H1 (cell line): ENCODE results near the gene TTLL1. TPM values are rescaled to one million over a fixed set of nuclear protein-coding genes. Genes with fewer than 3 reads are reported as not detected.

Experiments used
- CTCF ChIA-PET: fragments of 300-600 bp; sonication (Branson Sonifier 250); formaldehyde crosslinking; loops from one replicate; lab custom pipeline; 2021; ENCODE audit not compliant: partially characterized antibody; lab: Charles Lee
- POLR2A ChIA-PET: fragments of 300-600 bp; sonication (Branson Sonifier 250); formaldehyde crosslinking; loops from one replicate; lab custom pipeline; 2021; ENCODE audit warnings: inconsistent platforms; ENCODE audit not compliant: partially characterized antibody; lab: Charles Lee
- DNase-seq, 2 experiments: peaks; one replicate each; pipeline versions ENCODE4 v3.0.0 to v3.0.0-alpha.2; 2010 to 2022; ENCODE audit warnings: low spot score in 2 of 2, low read depth in 1 of 2, mixed read lengths in 1 of 2
- FAIRE-seq: peaks from 2 replicates; lab custom pipeline; 2011; peaks lifted over from hg19 to GRCh38; lab: Jason Lieb, UNC
- H2AFZ ChIP-seq: 2 replicates; pipeline ENCODE4 v1.8.1; 2012; ENCODE audit warnings: low read length, inconsistent platforms
- H2AK5ac ChIP-seq: 2 replicates; pipeline ENCODE4 v1.6.1; 2013; ENCODE audit warnings: low read depth, low read length
- H2BK120ac ChIP-seq: replicated peaks from 2 replicates; pipeline ENCODE3; 2013; ENCODE audit warnings: low read depth, low read length, inconsistent platforms
- H2BK12ac ChIP-seq: 2 replicates; pipeline ENCODE4 v1.6.1; 2013; ENCODE audit warnings: low read depth, low read length
- H2BK15ac ChIP-seq: 2 replicates; pipeline ENCODE4 v1.6.1; 2013; ENCODE audit warnings: low read length
- H2BK20ac ChIP-seq: 2 replicates; pipeline ENCODE4 v1.6.1; 2013; ENCODE audit warnings: low read length
- H2BK5ac ChIP-seq: 2 replicates; pipeline ENCODE4 v1.6.1; 2013; ENCODE audit warnings: low read depth, low read length
- H3K14ac ChIP-seq: 2 replicates; pipeline ENCODE4 v1.6.1; 2013; ENCODE audit warnings: inconsistent platforms; ENCODE audit not compliant: insufficient read length
- H3K18ac ChIP-seq: 2 replicates; pipeline ENCODE4 v1.6.1; 2013; ENCODE audit warnings: low read length; ENCODE audit errors: extremely low read depth
- H3K23ac ChIP-seq: 2 replicates; pipeline ENCODE4 v1.6.1; 2013; ENCODE audit warnings: inconsistent platforms; ENCODE audit not compliant: insufficient read length
- H3K23me2 ChIP-seq: 2 replicates; pipeline ENCODE4 v1.6.1; 2013; ENCODE audit warnings: low read depth, low read length
- H3K27ac ChIP-seq: 2 replicates; pipeline ENCODE4 v1.6.1; 2011; ENCODE audit warnings: low read depth, low read length, inconsistent platforms
- H3K27me3 ChIP-seq, 4 experiments: replicated peaks in 1 of 4; 1 replicate in 1 of 4; 2 replicates in 3 of 4; pipeline versions ENCODE4 v1.6.1 to v1.8.1; 2011 to 2013; ENCODE audit warnings: low read length in 3 of 4, mild to moderate bottlenecking in 3 of 4, inconsistent platforms in 2 of 4, mixed read lengths in 2 of 4, moderate library complexity in 1 of 4; ENCODE audit not compliant: control insufficient read depth in 3 of 4, insufficient read depth in 3 of 4; ENCODE audit errors: extremely low read depth in 1 of 4
- H3K36me3 ChIP-seq, 4 experiments: 2 replicates each; pipeline versions ENCODE4 v1.6.1 to v1.8.1; 2011 to 2013; ENCODE audit warnings: mild to moderate bottlenecking in 4 of 4, low read length in 3 of 4, moderate library complexity in 2 of 4, control low read depth in 1 of 4, inconsistent platforms in 1 of 4; ENCODE audit not compliant: insufficient read depth in 4 of 4, control insufficient read depth in 2 of 4
- H3K4ac ChIP-seq: replicated peaks from 2 replicates; pipeline ENCODE3; 2013; ENCODE audit warnings: low read length, low read depth, mixed read lengths, inconsistent platforms; ENCODE audit not compliant: insufficient read length
- H3K4me1 ChIP-seq, 4 experiments: replicated peaks in 1 of 4; 1 replicate in 1 of 4; 2 replicates in 3 of 4; pipeline versions ENCODE4 v1.6.1 to v1.8.1; 2011 to 2013; ENCODE audit warnings: low read length in 3 of 4, inconsistent platforms in 2 of 4, mixed read lengths in 1 of 4; ENCODE audit not compliant: insufficient read depth in 4 of 4, control insufficient read depth in 3 of 4
- H3K4me2 ChIP-seq, 2 experiments: 2 replicates each; pipeline versions ENCODE4 v1.6.1 to v1.8.1; 2011 to 2013; ENCODE audit warnings: low read depth in 2 of 2, low read length in 2 of 2, control low read depth in 1 of 2, inconsistent platforms in 1 of 2, mild to moderate bottlenecking in 1 of 2; ENCODE audit not compliant: insufficient read depth in 1 of 2
- H3K4me3 ChIP-seq, 4 experiments: fragments of 200-600, 300-600 bp in 1 of 4; sonication (generic), shearing (Covaris generic), sonication (Bioruptor Twin) in 1 of 4; 2 replicates each; pipeline versions ENCODE4 v1.5.1 to v1.8.1; 2011 to 2016; ENCODE audit warnings: low read length in 4 of 4, low read depth in 3 of 4, control low read depth in 2 of 4, inconsistent platforms in 2 of 4, mild to moderate bottlenecking in 2 of 4, mixed read lengths in 1 of 4, moderate library complexity in 1 of 4; ENCODE audit not compliant: insufficient read depth in 2 of 4; ENCODE audit errors: extremely low read depth in 1 of 4
- H3K56ac ChIP-seq: replicated peaks from 2 replicates; pipeline ENCODE3; 2013; ENCODE audit warnings: low read depth, mild to moderate bottlenecking, mixed read lengths, low read length, inconsistent platforms; ENCODE audit not compliant: insufficient read length
- H3K79me1 ChIP-seq: 2 replicates; pipeline ENCODE4 v1.6.1; 2013; ENCODE audit warnings: low read depth, low read length, control low read depth
- H3K79me2 ChIP-seq, 2 experiments: 2 replicates each; pipeline versions ENCODE4 v1.6.1 to v1.8.1; 2012 to 2013; ENCODE audit warnings: low read length in 2 of 2, mild to moderate bottlenecking in 2 of 2, inconsistent platforms in 1 of 2; ENCODE audit not compliant: insufficient read depth in 2 of 2, control insufficient read depth in 1 of 2
- H3K9ac ChIP-seq, 4 experiments: replicated peaks in 1 of 4; 1 replicate in 1 of 4; 2 replicates in 3 of 4; pipeline versions ENCODE4 v1.6.1 to v1.8.1; 2011 to 2013; ENCODE audit warnings: low read depth in 3 of 4, low read length in 3 of 4, control low read depth in 2 of 4, mild to moderate bottlenecking in 2 of 4, moderate library complexity in 2 of 4, inconsistent platforms in 1 of 4; ENCODE audit errors: extremely low read depth in 1 of 4
- H3K9me3 ChIP-seq, 2 experiments: 2 replicates each; pipeline versions ENCODE4 v1.6.1 to v1.8.1; 2012 to 2013; ENCODE audit warnings: mild to moderate bottlenecking in 2 of 2, moderate library complexity in 2 of 2, control low read depth in 1 of 2, inconsistent platforms in 1 of 2, low read depth in 1 of 2, low read length in 1 of 2, mixed read lengths in 1 of 2; ENCODE audit not compliant: insufficient read depth in 2 of 2
- H4K20me1 ChIP-seq, 2 experiments: replicated peaks in 1 of 2; 2 replicates each; pipeline versions ENCODE3 to v1.8.1; 2011 to 2013; ENCODE audit warnings: inconsistent platforms in 2 of 2, low read length in 2 of 2, mild to moderate bottlenecking in 1 of 2; ENCODE audit not compliant: insufficient read depth in 2 of 2, control insufficient read depth in 1 of 2
- H4K5ac ChIP-seq: 2 replicates; pipeline ENCODE4 v1.6.1; 2013; ENCODE audit warnings: low read length, low read depth, mixed read lengths, inconsistent platforms; ENCODE audit not compliant: insufficient read length
- H4K8ac ChIP-seq: 2 replicates; pipeline ENCODE4 v1.8.0; 2013; ENCODE audit warnings: mild to moderate bottlenecking, moderate library complexity, low read length, inconsistent platforms; ENCODE audit not compliant: insufficient read depth; ENCODE audit errors: extremely low read depth
- H4K91ac ChIP-seq: replicated peaks from 2 replicates; pipeline ENCODE3; 2013; ENCODE audit warnings: low read length, mixed read lengths, inconsistent platforms; ENCODE audit not compliant: insufficient read length
- ATF3 ChIP-seq: IDR thresholded peaks from 2 replicates; pipeline ENCODE4 v1.6.1; 2011; ENCODE audit warnings: low read depth, mild to moderate bottlenecking, low read length; ENCODE audit not compliant: insufficient read depth
- BRCA1 ChIP-seq: IDR thresholded peaks from 2 replicates; pipeline ENCODE4 v1.6.1; 2012; ENCODE audit warnings: low read depth, low read length, improper control_type of control experiment
- CEBPB ChIP-seq: IDR thresholded peaks from 2 replicates; pipeline ENCODE4 v1.6.1; 2012; ENCODE audit warnings: low read depth, low read length
- HDAC6 ChIP-seq: IDR thresholded peaks from one replicate; pipeline ENCODE4 v1.7.1; 2012; ENCODE audit warnings: low read depth, mild to moderate bottlenecking, inconsistent platforms, low read length, moderate library complexity
- MAFK ChIP-seq: IDR thresholded peaks from 2 replicates; pipeline ENCODE4 v1.6.1; 2012; ENCODE audit warnings: low read depth, mild to moderate bottlenecking, improper control_type of control experiment, low read length
- POU5F1 ChIP-seq: IDR thresholded peaks from 2 replicates; pipeline ENCODE4 v1.6.1; 2011; ENCODE audit warnings: low read depth, mild to moderate bottlenecking, low read length, moderate library complexity
- RBBP5 ChIP-seq: IDR thresholded peaks from 2 replicates; pipeline ENCODE4 v1.7.1; 2012; ENCODE audit warnings: low read depth, mild to moderate bottlenecking, inconsistent platforms, low read length, moderate library complexity, borderline replicate concordance
- RXRA ChIP-seq: IDR thresholded peaks from 2 replicates; pipeline ENCODE4 v1.6.1; 2011; ENCODE audit warnings: low read depth, mild to moderate bottlenecking, low read length, moderate library complexity; ENCODE audit not compliant: insufficient read depth
- SP4 ChIP-seq: IDR thresholded peaks from 2 replicates; pipeline ENCODE4 v1.6.1; 2012; ENCODE audit warnings: low read length, inconsistent platforms
- SRF ChIP-seq: IDR thresholded peaks from 2 replicates; pipeline ENCODE4 v1.6.1; 2011; ENCODE audit warnings: mild to moderate bottlenecking, low read depth, low read length, moderate library complexity
- WGBS, 2 experiments: shearing (Covaris generic) in 1 of 2; methylation state at CpG; one replicate each; pipeline versions ENCODE4 v1.1.6 to v1.1.7; 2013 to 2015; ENCODE audit warnings: low lambda C conversion rate in 2 of 2, mixed read lengths in 2 of 2, inconsistent platforms in 1 of 2, low coverage in 1 of 2, missing lambda C conversion rate in 1 of 2; ENCODE audit not compliant: insufficient replicate concordance in 2 of 2, insufficient coverage in 1 of 2, insufficient read length in 1 of 2; ENCODE audit errors: extremely low coverage in 1 of 2, missing lambda C conversion rate in 1 of 2; 5-methylcytosine and 5-hydroxymethylcytosine counted together
- polyA plus RNA-seq, 7 experiments: library from polyadenylated mRNA; depleted of rRNA in 3 of 7; stranded (reverse) in 5 of 7; unstranded in 2 of 7; fragments of >200 nt in 5 of 7; fragments of 200-250 nt in 2 of 7; gene quantifications; 1 replicate in 5 of 7; 2 replicates in 1 of 7; 4 replicates in 1 of 7; pipeline versions ENCODE4 v1.2.1 to v1.2.3, GENCODE V29; 2011 to 2013; ENCODE audit warnings: missing spikeins in 2 of 7, mixed read lengths in 2 of 7
- total RNA-seq: library from RNA; stranded (reverse); fragmentation: NEBNext Ultra II Directional; extraction: Animal tissue kit (Norgen Biotek cat#: 25700); gene quantifications from 2 replicates; pipeline ENCODE4 v1.2.1, GENCODE V29; 2021

Gene TTLL1
- total and polyA plus RNA-seq, 2 of the 8 experiments (the other 6 are each of a cell fraction or from before 2014, with no cell fraction given) = 5.0 to 13.8 TPM

GRCh38 chr22:43009444-43009843 is 79.7 kb downstream of the TTLL1 start:
- Histone ChIP-seq H2BK15ac (no peak overlapping the region), H3K23me2 (peaks cover 9% of the 10 kb centered on the region; the same call in 1 of the 2 replicates), H2AK5ac (no peak overlapping the region), H3K9me3 (no peaks in the 10 kb centered on the region), H3K4me3 (no peak overlapping the region), H3K79me1 (peaks cover 23% of the 10 kb centered on the region), H3K27me3 (no peaks in the 10 kb centered on the region), H3K23ac (no peak overlapping the region), H4K91ac (no peak overlapping the region), H4K5ac (no peak overlapping the region), H3K9ac (no peak overlapping the region), H3K36me3 (no peaks in the 10 kb centered on the region), H2BK12ac (no peak overlapping the region), H3K4me1 (peaks cover 8 to 28% (median 21%) of the 10 kb centered on the region in 4 experiments), H3K79me2 (peaks cover 31 to 96% of the 10 kb centered on the region in 2 experiments), H3K56ac (no peak overlapping the region), H4K20me1 (peaks cover 19 to 29% of the 10 kb centered on the region in 2 experiments), H2AFZ (no peak overlapping the region), H3K4me2 (no peak overlapping the region), H3K14ac (no peak overlapping the region), H3K27ac (no peak overlapping the region), H3K4ac (no peak overlapping the region), H2BK120ac (no peak overlapping the region), H2BK5ac (no peak overlapping the region), H2BK20ac (no peak overlapping the region), H3K18ac (no peak overlapping the region), H4K8ac (no peak overlapping the region)
- TF ChIP-seq SP4 (no peak), HDAC6 (no peak), POU5F1 (no peak), ATF3 (no peak), RBBP5 (no peak), MAFK (no peak), RXRA (no peak), CEBPB (no peak), BRCA1 (no peak), SRF (no peak)
- POLR2A ChIA-PET = interaction anchor here (1.0 kb wide), 1 partner anchor 19 kb away, joined by 3 read pairs; no protein-coding TSS in a partner anchor
- CTCF ChIA-PET = no interaction called here
- DNase-seq = no peak
- WGBS, 2 experiments = 94% methylated on average over 4 of the region's 4 CpGs; no CpG with 5 or more reads in 1 of the 2 experiments
- FAIRE-seq = no peak
